C4-2B (cell line): ENCODE results near the gene ADAMTS15.

Source experiments
- CTCF ChIP-seq: fragments of 450-650 bp; conservative IDR thresholded peaks from 2 replicates; pipeline ENCODE4 v1.5.1; 2017; ENCODE audit warnings: mild to moderate bottlenecking
- ZFX ChIP-seq: fragments of 450-650 bp; IDR thresholded peaks from 2 replicates; pipeline ENCODE4 v1.6.1; 2017

GRCh38 chr11:130487924-130488815, 39.7 kb downstream of the ADAMTS15 start:
- no peak for TF ChIP-seq CTCF
- no peak for TF ChIP-seq ZFX
